Measurements from ENCODE around the gene MBD4.

DNA sequence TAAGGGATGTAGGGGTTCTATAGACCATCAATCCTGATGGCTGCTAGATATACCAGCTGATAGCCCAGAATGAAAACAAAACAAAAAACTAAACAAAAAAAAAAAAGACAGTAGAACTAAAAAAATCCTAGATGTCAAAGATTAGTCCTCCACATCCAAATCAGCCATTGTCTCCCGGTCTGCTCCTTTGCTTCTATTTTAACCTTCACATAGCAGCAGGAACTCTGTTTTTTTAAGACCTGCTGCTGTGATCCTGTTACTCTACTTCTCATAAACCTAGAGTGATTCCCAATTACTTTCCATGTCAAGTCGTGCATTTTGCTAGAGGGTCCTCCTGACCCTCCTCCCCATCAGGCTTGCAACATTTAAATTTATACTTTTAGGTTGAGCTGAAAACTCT, 2.7 kb upstream of the MBD4 start:
- TF ChIP-seq, protein P1, sequence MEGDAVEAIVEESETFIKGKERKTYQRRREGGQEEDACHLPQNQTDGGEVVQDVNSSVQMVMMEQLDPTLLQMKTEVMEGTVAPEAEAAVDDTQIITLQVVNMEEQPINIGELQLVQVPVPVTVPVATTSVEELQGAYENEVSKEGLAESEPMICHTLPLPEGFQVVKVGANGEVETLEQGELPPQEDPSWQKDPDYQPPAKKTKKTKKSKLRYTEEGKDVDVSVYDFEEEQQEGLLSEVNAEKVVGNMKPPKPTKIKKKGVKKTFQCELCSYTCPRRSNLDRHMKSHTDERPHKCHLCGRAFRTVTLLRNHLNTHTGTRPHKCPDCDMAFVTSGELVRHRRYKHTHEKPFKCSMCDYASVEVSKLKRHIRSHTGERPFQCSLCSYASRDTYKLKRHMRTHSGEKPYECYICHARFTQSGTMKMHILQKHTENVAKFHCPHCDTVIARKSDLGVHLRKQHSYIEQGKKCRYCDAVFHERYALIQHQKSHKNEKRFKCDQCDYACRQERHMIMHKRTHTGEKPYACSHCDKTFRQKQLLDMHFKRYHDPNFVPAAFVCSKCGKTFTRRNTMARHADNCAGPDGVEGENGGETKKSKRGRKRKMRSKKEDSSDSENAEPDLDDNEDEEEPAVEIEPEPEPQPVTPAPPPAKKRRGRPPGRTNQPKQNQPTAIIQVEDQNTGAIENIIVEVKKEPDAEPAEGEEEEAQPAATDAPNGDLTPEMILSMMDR (IDR thresholded peaks at IDR 0.05; ENCODE audit: insufficient read depth, low read depth, low read length), result no peak
- no peak for TF ChIP-seq EZH2 (IDR thresholded peaks at IDR 0.05; ENCODE audit: insufficient read depth, low read length)

Measured in astrocyte (in vitro differentiated cells and primary cell).